ENCODE measurements around the gene MEOX1.

Gene MEOX1

GRCh38 chr17:43599046-43599395 lies 62.7 kb downstream of the MEOX1 start:
- no peak overlapping the region for H3K9ac ChIP-seq (ENCODE audit: low read depth in 1 of 2, low read length in 2 of 2)
- H3K4me3 ChIP-seq (ENCODE audit: low read depth in 1 of 2, low read length in 2 of 2), result no peak overlapping the region
- H3K9me3 ChIP-seq (ENCODE audit: control insufficient read depth in 1 of 2, low read length in 2 of 2), result no peaks in the 10 kb centered on the region
- H3K36me3 ChIP-seq (ENCODE audit: control insufficient read depth in 1 of 2, insufficient read depth in 2 of 2, low read length in 2 of 2), result no peaks in the 10 kb centered on the region
- no peaks in the 10 kb centered on the region for H3K27me3 ChIP-seq (ENCODE audit: control insufficient read depth in 1 of 2, insufficient read depth in 2 of 2, low read length in 2 of 2)
- no peak overlapping the region for H3K27ac ChIP-seq (ENCODE audit: low read depth, low read length)
- H3K4me1 ChIP-seq (ENCODE audit: control insufficient read depth in 1 of 2, insufficient read depth in 2 of 2, low read length in 2 of 2), result no peaks in the 10 kb centered on the region

GRCh38 chr17:43598357-43599045 lies 63.2 kb downstream of the MEOX1 start:
- no peak overlapping the region for H3K9ac ChIP-seq (ENCODE audit: low read depth in 1 of 2, low read length in 2 of 2)
- H3K36me3 ChIP-seq (ENCODE audit: control insufficient read depth in 1 of 2, insufficient read depth in 2 of 2, low read length in 2 of 2), result no peaks in the 10 kb centered on the region
- H3K27ac ChIP-seq (ENCODE audit: low read depth, low read length), result no peak overlapping the region
- H3K9me3 ChIP-seq (ENCODE audit: control insufficient read depth in 1 of 2, low read length in 2 of 2), result no peaks in the 10 kb centered on the region
- no peaks in the 10 kb centered on the region for H3K27me3 ChIP-seq (ENCODE audit: control insufficient read depth in 1 of 2, insufficient read depth in 2 of 2, low read length in 2 of 2)
- no peaks in the 10 kb centered on the region for H3K4me1 ChIP-seq (ENCODE audit: control insufficient read depth in 1 of 2, insufficient read depth in 2 of 2, low read length in 2 of 2)
- no peak overlapping the region for H3K4me3 ChIP-seq (ENCODE audit: low read depth in 1 of 2, low read length in 2 of 2)

GRCh38 chr17:43597624-43598356 lies 63.9 kb downstream of the MEOX1 start:
- Histone ChIP-seq H3K27ac (ENCODE audit: low read depth, low read length) (no peak overlapping the region), H3K9me3 (ENCODE audit: control insufficient read depth in 1 of 2, low read length in 2 of 2) (no peaks in the 10 kb centered on the region), H3K9ac (ENCODE audit: low read depth in 1 of 2, low read length in 2 of 2) (no peak overlapping the region), H3K4me3 (ENCODE audit: low read depth in 1 of 2, low read length in 2 of 2) (no peak overlapping the region), H3K4me1 (ENCODE audit: control insufficient read depth in 1 of 2, insufficient read depth in 2 of 2, low read length in 2 of 2) (no peaks in the 10 kb centered on the region), H3K27me3 (ENCODE audit: control insufficient read depth in 1 of 2, insufficient read depth in 2 of 2, low read length in 2 of 2) (no peaks in the 10 kb centered on the region), H3K36me3 (ENCODE audit: control insufficient read depth in 1 of 2, insufficient read depth in 2 of 2, low read length in 2 of 2) (no peaks in the 10 kb centered on the region)

GRCh38 chr17:43595466-43595865 lies 66.3 kb downstream of the MEOX1 start:
- Histone ChIP-seq H3K9me3 (ENCODE audit: control insufficient read depth in 1 of 2, low read length in 2 of 2) (no peaks in the 10 kb centered on the region), H3K27me3 (ENCODE audit: control insufficient read depth in 1 of 2, insufficient read depth in 2 of 2, low read length in 2 of 2) (no peaks in the 10 kb centered on the region), H3K4me3 (ENCODE audit: low read depth in 1 of 2, low read length in 2 of 2) (no peak overlapping the region), H3K9ac (ENCODE audit: low read depth in 1 of 2, low read length in 2 of 2) (no peak overlapping the region), H3K27ac (ENCODE audit: low read depth, low read length) (no peak overlapping the region), H3K4me1 (ENCODE audit: control insufficient read depth in 1 of 2, insufficient read depth in 2 of 2, low read length in 2 of 2) (no peaks in the 10 kb centered on the region), H3K36me3 (ENCODE audit: control insufficient read depth in 1 of 2, insufficient read depth in 2 of 2, low read length in 2 of 2) (no peaks in the 10 kb centered on the region)

- peak overlapping the region; percentile 4 for H3K27ac ChIP-seq (ENCODE audit: low read depth, low read length)
- H3K9ac ChIP-seq (ENCODE audit: low read depth in 1 of 2, low read length in 2 of 2), result peak overlapping the region in 1 of 2 donors; percentile 2
- no peaks in the 10 kb centered on the region for H3K27me3 ChIP-seq (ENCODE audit: control insufficient read depth in 1 of 2, insufficient read depth in 2 of 2, low read length in 2 of 2)
- H3K4me3 ChIP-seq (ENCODE audit: low read depth in 1 of 2, low read length in 2 of 2), result no peak overlapping the region
- no peaks in the 10 kb centered on the region for H3K4me1 ChIP-seq (ENCODE audit: control insufficient read depth in 1 of 2, insufficient read depth in 2 of 2, low read length in 2 of 2)
- no peaks in the 10 kb centered on the region for H3K36me3 ChIP-seq (ENCODE audit: control insufficient read depth in 1 of 2, insufficient read depth in 2 of 2, low read length in 2 of 2)
- no peaks in the 10 kb centered on the region for H3K9me3 ChIP-seq (ENCODE audit: control insufficient read depth in 1 of 2, low read length in 2 of 2)
Observed at GRCh38 chr17:43591779-43592562, 69.8 kb downstream of the MEOX1 start.

GRCh38 chr17:43591001-43591400 lies 70.7 kb downstream of the MEOX1 start:
- Histone ChIP-seq H3K36me3 (ENCODE audit: control insufficient read depth in 1 of 2, insufficient read depth in 2 of 2, low read length in 2 of 2) (no peaks in the 10 kb centered on the region), H3K27ac (ENCODE audit: low read depth, low read length) (peak overlapping the region; percentile 4), H3K27me3 (ENCODE audit: control insufficient read depth in 1 of 2, insufficient read depth in 2 of 2, low read length in 2 of 2) (no peaks in the 10 kb centered on the region), H3K4me1 (ENCODE audit: control insufficient read depth in 1 of 2, insufficient read depth in 2 of 2, low read length in 2 of 2) (no peaks in the 10 kb centered on the region), H3K9me3 (ENCODE audit: control insufficient read depth in 1 of 2, low read length in 2 of 2) (no peaks in the 10 kb centered on the region), H3K4me3 (ENCODE audit: low read depth in 1 of 2, low read length in 2 of 2) (no peak overlapping the region), H3K9ac (ENCODE audit: low read depth in 1 of 2, low read length in 2 of 2) (peak overlapping the region in 1 of 2 donors; percentile 2)

All from duodenal mucosa (tissue), 2 donors.